GM18498 (cell line): ENCODE measurements around the gene MAP2K6.

Source experiments
- ATAC-seq: cut with Tn5 transposase; IDR thresholded peaks from one replicate; pipeline ENCODE4 v1.9.1; 2021; ENCODE audit warnings: mild to moderate bottlenecking, moderate library complexity; ENCODE audit not compliant: unreplicated experiment

The MAP2K6 gene

DNA sequence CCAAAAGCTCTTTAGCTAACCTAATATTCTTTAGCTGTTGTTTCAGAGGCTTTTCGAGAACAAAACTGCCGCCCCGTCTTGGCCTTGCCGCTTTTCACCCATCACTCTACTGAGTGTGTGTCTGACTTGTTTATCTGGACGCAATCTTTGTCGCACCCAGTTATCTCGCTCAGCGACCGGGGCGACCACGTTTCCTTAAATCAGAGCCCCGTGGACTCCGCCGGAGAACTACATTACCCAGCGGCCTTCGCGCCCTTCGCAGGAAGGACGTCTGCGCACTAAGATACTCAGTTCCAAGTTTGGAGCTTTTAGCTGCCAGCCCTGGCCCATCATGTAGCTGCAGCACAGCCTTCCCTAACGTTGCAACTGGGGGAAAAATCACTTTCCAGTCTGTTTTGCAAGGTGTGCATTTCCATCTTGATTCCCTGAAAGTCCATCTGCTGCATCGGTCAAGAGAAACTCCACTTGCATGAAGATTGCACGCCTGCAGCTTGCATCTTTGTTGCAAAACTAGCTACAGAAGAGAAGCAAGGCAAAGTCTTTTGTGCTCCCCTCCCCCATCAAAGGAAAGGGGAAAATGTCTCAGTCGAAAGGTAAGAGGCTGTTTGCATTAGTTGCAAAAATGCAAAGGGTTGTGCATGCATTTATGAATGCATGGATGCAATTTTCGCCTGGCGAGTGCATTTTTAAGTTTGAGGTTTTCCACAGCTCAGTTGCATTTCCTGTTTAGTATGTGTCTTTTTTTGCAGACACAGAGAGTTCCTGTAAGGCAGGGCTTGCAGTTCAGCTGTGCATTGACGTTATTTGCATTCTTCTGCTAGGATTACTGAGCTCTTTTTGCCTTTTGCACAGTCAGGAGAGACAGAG is at the start of gene MAP2K6:
Gene MAP2K6, plus strand, starts transcription at position 290 of the 867 bp plus-strand sequence. Its CDS starts 288 bp downstream, at position 578.
- ATAC-seq: peak; percentile 98

DNA sequence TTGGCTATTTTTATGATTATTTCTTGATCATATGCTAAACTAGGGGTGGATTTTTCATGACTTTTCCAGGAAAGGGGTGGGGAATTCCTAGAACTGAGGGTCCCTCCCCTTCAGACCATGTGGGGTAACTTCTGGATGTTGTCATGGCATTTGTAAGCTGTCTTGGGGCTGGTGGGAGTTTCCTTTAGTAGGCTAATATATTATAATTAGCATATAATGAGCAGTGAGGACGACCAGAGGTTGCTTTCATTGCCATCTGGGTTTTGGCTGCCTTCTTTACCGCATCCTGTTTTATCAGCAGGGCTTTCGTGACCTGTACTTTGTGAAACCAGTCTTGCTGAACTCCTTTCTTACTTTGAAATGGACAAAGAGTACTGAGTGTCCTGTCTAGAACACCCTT is 47.2 kb upstream of the MAP2K6 start:
- ATAC-seq: peak; percentile 87

- no peak for ATAC-seq
These were observed 41.4 kb upstream of the MAP2K6 start for GRCh38 chr17:69373069-69373468.

DNA sequence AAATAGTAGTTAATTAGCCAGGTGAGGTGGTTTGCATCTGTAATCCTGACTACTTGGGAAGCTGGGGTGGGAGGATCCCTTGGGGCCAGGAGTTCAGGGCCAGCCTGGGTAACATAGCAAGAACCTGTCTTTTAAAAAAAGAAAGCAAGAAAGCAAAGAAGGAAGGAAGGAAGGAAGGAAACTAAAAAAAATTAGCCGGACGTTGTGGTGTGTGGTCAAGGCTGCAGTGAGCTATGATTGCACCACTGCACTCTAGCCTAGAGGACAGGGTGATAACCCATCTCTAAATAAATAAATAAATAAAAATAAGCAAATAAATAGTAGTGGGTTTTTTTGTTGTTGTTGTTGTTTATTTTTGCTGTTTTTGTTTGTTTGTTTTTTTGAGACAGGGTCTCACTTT is 39.3 kb upstream of the MAP2K6 start:
- no peak for ATAC-seq

GRCh38 chr17:69388822-69389442 is 25.6 kb upstream of the MAP2K6 start:
- no peak for ATAC-seq

DNA sequence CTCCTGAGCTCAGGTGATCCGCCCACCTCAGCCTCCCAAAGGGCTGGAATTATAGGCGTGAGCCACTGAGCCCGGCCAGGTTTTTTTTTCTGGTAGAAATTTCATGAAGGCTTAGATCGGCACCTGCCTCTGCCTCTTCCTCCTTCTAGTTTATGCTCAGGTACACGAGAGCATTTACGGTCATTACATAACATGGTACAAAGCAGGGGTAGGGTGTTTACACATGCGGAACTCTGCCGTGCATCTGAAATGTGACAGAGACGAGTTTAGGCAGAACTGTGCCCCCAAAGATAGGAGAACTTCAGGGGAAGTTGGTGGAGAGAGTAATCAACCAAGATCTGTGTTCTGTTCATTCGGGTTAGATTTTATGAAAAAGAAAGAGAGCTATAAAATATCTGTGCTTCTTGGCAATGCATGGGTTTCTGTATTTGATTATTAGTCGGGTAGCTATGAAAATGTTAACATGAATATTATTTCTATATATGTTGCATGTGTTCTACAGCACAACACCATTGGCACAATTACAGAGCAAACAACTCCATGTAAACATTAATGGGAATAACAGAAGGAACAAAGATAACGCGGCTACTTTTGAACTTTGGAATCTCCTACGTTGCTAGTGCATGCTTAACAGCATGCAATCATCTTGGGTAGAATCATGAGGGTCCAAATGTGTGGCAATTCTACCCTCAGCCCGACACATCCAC is 23.5 kb upstream of the MAP2K6 start:
- ATAC-seq: no peak

DNA sequence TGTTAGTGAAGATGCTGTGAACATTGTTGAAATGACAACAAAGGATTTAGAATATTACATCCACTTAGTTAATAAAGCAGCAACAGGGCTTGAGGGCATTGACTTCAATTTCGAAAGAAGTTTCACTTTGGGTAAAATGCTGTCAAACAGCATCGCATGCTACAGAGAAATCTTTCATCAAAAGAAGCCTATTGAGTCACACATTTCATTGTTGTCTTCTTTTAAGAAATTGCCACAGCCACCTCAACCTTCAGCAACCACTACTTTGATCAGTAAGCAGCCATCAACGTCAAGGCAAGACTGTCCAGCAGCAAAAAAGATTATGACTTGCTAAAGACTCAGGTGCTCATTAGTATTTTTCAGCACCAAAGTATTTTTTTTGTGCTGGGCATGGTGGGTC is 13.2 kb upstream of the MAP2K6 start:
- ATAC-seq: no peak

GRCh38 chr17:69402052-69402451 is 12.4 kb upstream of the MAP2K6 start:
- no peak for ATAC-seq

DNA sequence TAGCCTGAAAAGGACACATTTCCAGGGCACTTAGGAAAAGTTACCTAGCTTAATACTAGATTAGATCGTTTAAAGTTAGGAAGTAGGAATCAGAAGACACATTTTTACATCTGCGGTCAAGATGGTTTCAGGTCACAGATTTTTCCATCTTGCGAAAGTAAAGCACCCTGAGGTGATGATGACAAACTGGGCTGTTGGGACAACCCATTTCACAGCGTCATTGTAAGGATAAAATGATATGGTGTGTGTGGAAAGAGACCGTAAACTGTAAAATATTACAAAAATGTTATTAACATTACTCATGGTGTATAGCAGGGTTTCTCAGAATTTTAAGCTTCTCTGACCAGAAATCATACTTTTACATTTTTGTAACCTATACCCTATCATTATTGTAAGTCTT is 10.1 kb upstream of the MAP2K6 start:
- no peak for ATAC-seq

DNA sequence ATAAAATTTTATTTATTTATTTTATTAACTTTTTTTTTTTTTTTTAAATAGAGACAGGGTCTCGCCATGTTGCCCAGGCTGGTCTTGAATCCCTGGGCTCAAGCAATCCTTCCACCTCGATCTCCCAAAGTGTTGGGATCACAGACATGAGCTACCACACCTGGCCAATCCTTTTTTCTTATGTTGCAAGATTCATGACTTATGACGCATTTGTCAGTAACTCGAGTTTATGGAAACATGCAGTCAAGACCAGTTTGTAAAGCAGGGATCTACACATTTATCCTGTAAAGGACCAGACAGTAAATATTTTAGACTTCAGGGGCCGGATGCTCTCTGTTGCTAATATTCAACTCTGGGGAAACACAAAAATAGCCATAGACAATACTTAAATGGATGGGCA is 9.4 kb upstream of the MAP2K6 start:
- no peak for ATAC-seq

GRCh38 chr17:69406941-69407340 is 7.6 kb upstream of the MAP2K6 start:
- no peak for ATAC-seq

DNA sequence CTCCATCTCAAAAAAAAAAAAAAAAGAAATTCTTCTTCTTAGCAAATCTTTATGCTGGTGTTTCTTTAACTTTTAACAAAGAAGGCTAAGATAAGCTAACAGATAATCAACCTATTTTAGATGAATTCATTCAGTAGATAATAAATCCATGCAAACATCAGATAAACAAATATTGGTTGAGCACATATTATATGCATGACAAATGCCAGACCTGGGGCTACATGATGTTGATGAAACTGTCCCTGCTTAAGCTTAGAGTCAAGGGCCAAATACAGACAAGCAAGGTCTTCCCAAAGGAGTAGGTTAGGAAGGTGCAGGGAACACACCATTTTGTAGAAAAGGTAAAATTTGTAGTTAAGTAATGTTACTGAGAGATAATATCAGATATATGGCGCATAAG is 6.7 kb upstream of the MAP2K6 start:
- ATAC-seq: no peak

DNA sequence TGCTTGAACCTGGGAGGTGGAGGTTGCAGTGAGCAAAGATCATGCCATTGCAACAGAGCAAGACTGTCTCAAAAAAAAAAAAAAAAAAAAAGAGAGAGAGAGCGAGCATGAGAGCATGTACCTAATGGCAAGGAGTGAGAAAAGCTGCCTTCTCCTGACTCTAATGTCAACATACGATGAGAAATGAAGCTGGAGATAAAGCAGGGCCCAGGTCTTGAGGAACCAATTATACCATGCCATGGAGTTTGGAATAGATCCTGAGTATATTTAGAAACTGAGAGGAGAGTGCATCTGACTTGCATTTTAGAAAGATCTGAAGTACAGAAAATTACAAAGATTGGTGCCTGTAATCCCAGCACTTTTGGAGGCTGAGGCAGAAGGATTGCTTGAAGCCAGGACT is 3.8 kb upstream of the MAP2K6 start:
- ATAC-seq: no peak

- no peak for ATAC-seq
These were observed 2.7 kb upstream of the MAP2K6 start for GRCh38 chr17:69411766-69412165.

GRCh38 chr17:69412251-69412671 is 2.2 kb upstream of the MAP2K6 start:
- no peak for ATAC-seq

GRCh38 chr17:69415431-69415830 is 934 bp downstream of the MAP2K6 start:
- no peak for ATAC-seq

DNA sequence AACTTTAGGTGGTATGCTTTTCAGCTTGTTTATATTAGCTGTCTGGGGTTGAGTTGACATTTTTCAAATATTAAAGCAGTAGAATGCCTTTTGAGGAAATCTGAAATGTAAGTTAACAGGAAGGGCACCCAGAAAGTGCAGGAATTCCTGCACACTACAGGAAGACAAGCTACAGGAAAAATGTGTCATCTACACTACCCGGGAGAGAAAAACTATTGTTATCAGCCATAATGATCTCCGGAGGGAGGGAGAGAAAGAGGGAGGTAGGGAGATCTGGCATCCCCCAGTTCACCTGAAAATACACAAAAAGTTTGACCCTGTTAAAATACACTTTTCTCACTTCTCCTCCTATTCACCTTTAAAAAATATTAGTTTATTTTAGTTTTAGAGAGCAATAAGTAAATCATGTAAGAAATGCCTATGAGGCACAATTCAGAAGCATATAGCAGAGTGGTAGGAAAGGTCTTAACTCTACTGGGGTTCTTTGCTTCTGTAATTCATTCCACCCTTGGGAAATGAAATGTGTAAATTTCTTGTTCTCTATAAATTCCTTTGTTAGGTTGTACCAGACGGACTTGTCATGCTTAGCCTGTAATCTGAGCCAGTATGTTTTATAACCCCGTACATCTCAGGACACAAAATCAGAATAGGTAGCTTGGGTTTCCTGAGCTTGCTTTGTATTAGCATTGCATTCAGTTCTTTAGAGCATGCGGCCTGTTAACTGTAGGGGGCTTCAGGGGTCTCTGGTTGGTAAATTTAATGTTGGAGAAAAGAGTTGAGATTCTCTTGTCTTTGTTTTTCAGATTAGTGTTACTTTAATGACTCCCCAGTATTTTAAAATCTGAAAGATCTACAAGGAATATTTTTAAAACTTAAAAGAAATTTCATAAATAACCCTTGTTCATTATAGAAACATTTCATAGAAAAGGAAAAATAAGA is 3.3 kb downstream of the MAP2K6 start:
- ATAC-seq: no peak

GRCh38 chr17:69418535-69418934 is 4.0 kb downstream of the MAP2K6 start:
- ATAC-seq: no peak

GRCh38 chr17:69423450-69423849 is 9.0 kb downstream of the MAP2K6 start:
- no peak for ATAC-seq

DNA sequence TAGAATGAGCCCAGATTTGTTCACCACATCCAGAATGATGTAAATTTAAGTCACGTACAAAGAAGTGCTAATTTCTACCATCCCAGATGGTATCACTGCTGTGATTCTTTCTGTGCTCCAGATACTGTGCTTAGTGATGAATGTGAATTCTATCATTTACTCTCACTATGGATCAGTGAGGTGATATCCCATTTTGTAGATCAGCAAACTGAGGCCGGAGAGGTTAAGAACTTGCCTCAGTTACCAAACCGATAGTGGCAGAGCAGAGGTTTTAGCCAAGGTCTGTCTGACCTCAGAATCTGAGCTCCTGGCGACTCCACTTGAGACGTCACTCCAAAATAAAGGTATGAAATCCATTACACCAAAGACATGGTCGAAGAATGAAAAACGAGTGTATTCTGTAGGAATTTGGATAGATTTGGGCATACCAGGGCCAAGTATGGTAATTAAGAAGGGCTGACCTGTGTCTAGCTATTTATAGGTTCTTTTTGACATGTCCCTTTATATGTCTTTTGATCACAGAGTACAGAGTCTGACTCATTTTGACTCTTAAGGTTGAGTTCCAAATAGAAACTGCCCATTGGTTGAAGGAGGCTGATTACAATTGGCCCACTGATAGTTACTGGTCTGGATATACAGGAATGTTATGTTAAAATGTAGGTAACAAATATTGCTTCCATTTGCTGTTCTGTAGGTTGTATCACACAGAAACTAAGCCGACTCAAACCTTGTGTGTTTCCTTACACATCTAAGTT is 10.0 kb downstream of the MAP2K6 start:
- no peak for ATAC-seq
